Activated naive CD8-positive, alpha-beta T cell treated with anti-CD3 and anti-CD28 coated beads, Interleukin-2, amount 50 U/mL, for 24 hours (primary cell): ENCODE results near the gene TMEM242.

Experiments
- ATAC-seq: fragments of 150-1000 bp; cut with Tn5 transposase; one replicate; pipeline ENCODE4 v1.10.0; 2021
- DNase-seq: peaks from one replicate; pipeline ENCODE4 v3.0.0; 2021
- H3K27ac Mint-ChIP-seq: one replicate; pipeline ENCODE4 v1.8.0; 2021; ENCODE audit warnings: mild to moderate bottlenecking, mixed read lengths
- H3K27me3 Mint-ChIP-seq: one replicate; pipeline ENCODE4 v1.8.0; 2021; ENCODE audit warnings: mixed read lengths
- H3K36me3 Mint-ChIP-seq: one replicate; pipeline ENCODE4 v1.8.0; 2021; ENCODE audit warnings: low read depth, mixed read lengths
- H3K4me1 Mint-ChIP-seq: one replicate; pipeline ENCODE4 v1.8.0; 2021; ENCODE audit warnings: mixed read lengths
- H3K4me3 Mint-ChIP-seq: one replicate; pipeline ENCODE4 v1.8.0; 2021; ENCODE audit warnings: mild to moderate bottlenecking, moderate library complexity, mixed read lengths
- H3K9me3 Mint-ChIP-seq: one replicate; pipeline ENCODE4 v1.8.0; 2021; ENCODE audit warnings: mixed read lengths

The TMEM242 gene

DNA sequence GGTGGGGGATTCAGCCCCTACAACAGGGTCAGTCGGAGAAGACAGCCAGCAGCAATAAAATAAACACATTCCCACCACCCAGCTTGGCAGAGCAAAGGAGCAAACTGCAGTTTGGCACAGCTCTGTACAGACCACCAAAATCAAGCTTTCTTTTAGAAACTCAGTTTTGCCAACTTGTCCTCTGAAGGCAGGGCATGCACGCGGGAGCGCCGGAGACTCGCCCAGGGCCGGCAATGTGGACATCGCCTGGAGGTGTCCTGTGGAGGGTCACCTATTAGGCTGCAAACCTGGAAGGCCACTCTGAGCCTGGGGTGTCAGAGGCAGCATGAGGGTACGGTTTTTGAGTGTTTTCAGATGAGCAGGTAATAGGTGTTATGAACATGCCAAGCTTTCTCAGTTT is 34.7 kb downstream of the TMEM242 start:
- ATAC-seq, result no peak

GRCh38 chr6:157287923-157288322 is 35.4 kb downstream of the TMEM242 start:
- H3K36me3 Mint-ChIP-seq, result peaks cover 2% of the 10 kb centered on the region
- no peaks in the 10 kb centered on the region for H3K27me3 Mint-ChIP-seq
- H3K9me3 Mint-ChIP-seq, result no peaks in the 10 kb centered on the region
- no peak overlapping the region for H3K27ac Mint-ChIP-seq
- no peak for DNase-seq
- no peak for ATAC-seq
- H3K4me1 Mint-ChIP-seq, result peaks cover 3% of the 10 kb centered on the region
- no peak overlapping the region for H3K4me3 Mint-ChIP-seq

More for the DNA sequence above, 34.7 kb downstream of the TMEM242 start:
- Mint-ChIP-seq H3K36me3 (peaks cover 2% of the 10 kb centered on the region), H3K4me1 (peaks cover 5% of the 10 kb centered on the region), H3K27me3 (no peaks in the 10 kb centered on the region), H3K4me3 (no peak overlapping the region), H3K27ac (no peak overlapping the region), H3K9me3 (no peaks in the 10 kb centered on the region)
- no peak for DNase-seq

- Mint-ChIP-seq H3K4me3 (no peak overlapping the region), H3K27ac (no peak overlapping the region), H3K27me3 (no peaks in the 10 kb centered on the region), H3K4me1 (peaks cover 2% of the 10 kb centered on the region), H3K9me3 (no peaks in the 10 kb centered on the region), H3K36me3 (no peaks in the 10 kb centered on the region)
- ATAC-seq (no peak), DNase-seq (no peak)
These were observed 36.0 kb downstream of the TMEM242 start for GRCh38 chr6:157287247-157287850.

- Mint-ChIP-seq H3K36me3 (no peaks in the 10 kb centered on the region), H3K4me3 (no peak overlapping the region), H3K27me3 (no peaks in the 10 kb centered on the region), H3K9me3 (no peaks in the 10 kb centered on the region), H3K4me1 (peaks cover 3% of the 10 kb centered on the region), H3K27ac (no peak overlapping the region)
- DNase-seq (no peak), ATAC-seq (no peak)
These were observed 37.9 kb downstream of the TMEM242 start for GRCh38 chr6:157285422-157285779.

- peaks cover 3% of the 10 kb centered on the region for H3K4me1 Mint-ChIP-seq
- no peaks in the 10 kb centered on the region for H3K27me3 Mint-ChIP-seq
- DNase-seq (no peak), ATAC-seq (no peak)
- H3K4me3 Mint-ChIP-seq, result no peak overlapping the region
- no peaks in the 10 kb centered on the region for H3K36me3 Mint-ChIP-seq
- H3K9me3 Mint-ChIP-seq, result no peaks in the 10 kb centered on the region
- no peak overlapping the region for H3K27ac Mint-ChIP-seq
These were observed 38.4 kb downstream of the TMEM242 start for GRCh38 chr6:157284738-157285421.

DNA sequence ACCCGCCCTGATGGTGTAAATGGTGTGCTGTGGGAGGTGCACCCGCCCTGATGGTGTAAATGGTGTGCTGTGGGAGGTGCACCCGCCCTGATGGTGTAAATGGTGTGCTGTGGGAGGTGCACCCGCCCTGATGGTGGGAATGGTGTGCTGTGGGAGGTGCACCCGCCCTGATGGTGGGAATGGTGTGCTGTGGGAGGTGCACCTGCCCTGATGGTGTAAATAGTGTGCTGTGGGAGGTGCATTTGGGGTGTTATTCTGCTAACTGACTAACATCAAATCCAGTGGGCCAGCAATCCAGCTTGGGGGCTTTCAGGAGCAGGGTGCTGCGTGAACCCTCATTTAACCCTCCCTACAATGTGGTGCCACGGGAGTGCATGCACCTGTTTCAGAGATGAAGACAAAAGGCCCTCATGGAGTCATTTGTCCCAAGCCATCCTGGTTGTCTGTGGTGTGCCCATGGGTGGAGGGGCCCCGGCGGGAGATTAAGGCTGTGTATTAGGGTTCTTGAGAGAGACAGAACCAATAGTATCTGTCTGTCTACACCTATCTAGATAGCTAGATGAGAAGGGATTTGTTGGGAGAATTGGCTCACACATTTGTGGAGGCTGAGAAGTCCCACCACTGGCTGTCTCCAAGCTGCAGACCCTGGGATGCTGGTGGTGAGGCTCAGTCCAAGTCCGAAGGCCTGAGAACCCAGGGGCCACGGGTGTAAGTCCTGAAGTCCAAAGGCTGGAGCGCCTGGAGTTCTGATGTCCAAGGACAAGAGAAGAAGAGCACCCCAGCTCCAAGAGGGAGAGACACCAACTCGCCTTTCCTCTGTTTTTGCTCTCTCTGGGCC is 39.2 kb downstream of the TMEM242 start:
- Mint-ChIP-seq H3K36me3 (no peaks in the 10 kb centered on the region), H3K9me3 (no peaks in the 10 kb centered on the region), H3K4me3 (no peak overlapping the region), H3K27ac (no peak overlapping the region), H3K4me1 (peaks cover 3% of the 10 kb centered on the region), H3K27me3 (no peaks in the 10 kb centered on the region)
- DNase-seq (no peak), ATAC-seq (no peak)

DNA sequence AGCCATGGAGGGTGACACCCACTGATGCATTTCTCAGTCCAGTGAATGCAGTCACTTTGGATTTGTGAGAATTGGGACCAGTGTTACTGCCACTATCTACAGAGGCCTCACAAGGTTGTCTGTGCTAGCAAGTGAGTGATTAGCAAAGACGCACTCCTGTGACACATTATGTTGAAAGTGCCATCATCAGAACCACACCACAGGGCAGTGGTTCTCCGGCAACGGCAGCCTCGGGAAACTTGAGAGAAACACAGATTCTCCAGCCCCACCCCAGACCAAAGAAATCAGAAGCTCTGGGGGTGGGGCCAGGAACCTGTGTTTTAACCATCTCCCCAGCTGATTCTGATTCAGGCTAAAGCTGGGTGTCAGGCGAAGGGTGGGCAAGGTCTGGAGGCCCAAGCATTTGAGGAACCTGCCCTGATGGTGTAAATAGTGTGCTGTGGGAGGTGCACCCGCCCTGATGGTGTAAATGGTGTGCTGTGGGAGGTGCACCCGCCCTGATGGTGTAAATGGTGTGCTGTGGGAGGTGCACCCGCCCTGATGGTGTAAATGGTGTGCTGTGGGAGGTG is 39.9 kb downstream of the TMEM242 start:
- Mint-ChIP-seq H3K36me3 (no peaks in the 10 kb centered on the region), H3K27me3 (no peaks in the 10 kb centered on the region), H3K4me3 (no peak overlapping the region), H3K4me1 (peaks cover 3% of the 10 kb centered on the region), H3K27ac (no peak overlapping the region), H3K9me3 (no peaks in the 10 kb centered on the region)
- ATAC-seq (no peak), DNase-seq (no peak)

DNA sequence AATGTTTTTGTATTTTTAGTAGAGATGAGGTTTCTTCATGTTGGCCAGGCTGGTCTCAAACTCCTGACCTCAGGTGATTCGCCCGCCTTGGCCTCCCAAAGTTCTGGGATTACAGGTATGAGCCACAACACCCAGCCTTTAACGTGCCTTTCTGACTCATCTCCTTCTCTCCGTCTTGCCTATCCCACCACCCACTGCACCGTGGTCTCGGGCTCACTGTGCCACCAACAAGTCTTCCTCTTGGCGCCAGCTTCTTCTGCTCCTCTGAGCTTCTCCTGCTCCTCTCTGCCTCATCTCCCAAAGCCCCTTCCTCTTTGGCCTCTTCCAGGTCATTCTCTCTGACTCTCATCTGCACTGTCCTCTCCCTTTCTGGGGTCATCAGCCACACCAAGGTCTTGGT is 41.0 kb downstream of the TMEM242 start:
- H3K9me3 Mint-ChIP-seq, result no peaks in the 10 kb centered on the region
- ATAC-seq (no peak), DNase-seq (no peak)
- H3K27me3 Mint-ChIP-seq, result no peaks in the 10 kb centered on the region
- H3K27ac Mint-ChIP-seq, result no peak overlapping the region
- H3K4me1 Mint-ChIP-seq, result peaks cover 3% of the 10 kb centered on the region
- no peaks in the 10 kb centered on the region for H3K36me3 Mint-ChIP-seq
- no peak overlapping the region for H3K4me3 Mint-ChIP-seq

- Mint-ChIP-seq H3K9me3 (no peaks in the 10 kb centered on the region), H3K27ac (no peak overlapping the region), H3K36me3 (no peaks in the 10 kb centered on the region), H3K4me3 (no peak overlapping the region), H3K27me3 (no peaks in the 10 kb centered on the region), H3K4me1 (peaks cover 3% of the 10 kb centered on the region)
- ATAC-seq (no peak), DNase-seq (no peak)
These were observed 41.7 kb downstream of the TMEM242 start for GRCh38 chr6:157281570-157281969.

DNA sequence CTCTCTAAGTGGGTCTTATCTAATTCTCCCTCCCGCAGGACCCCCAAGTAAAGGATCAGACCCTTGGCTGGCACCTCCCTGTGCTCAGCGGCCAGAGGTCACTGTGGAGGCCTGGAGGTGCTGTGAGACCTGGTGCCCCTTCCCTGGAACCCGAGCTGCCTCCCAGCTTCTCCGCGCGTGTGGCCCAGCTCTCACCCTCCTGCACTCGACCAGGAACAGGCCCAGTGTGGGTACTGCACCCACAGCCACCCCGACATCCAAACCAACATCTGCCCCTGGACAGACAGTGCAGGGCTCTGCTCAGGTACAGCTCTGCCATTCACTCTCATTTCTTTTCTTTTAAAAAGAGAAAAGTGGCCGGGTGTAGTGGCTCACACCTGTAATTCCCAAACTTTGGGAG is 42.4 kb downstream of the TMEM242 start:
- H3K4me1 Mint-ChIP-seq, result peaks cover 3% of the 10 kb centered on the region
- H3K4me3 Mint-ChIP-seq, result no peak overlapping the region
- no peak for ATAC-seq

GRCh38 chr6:157280157-157280556 is 43.2 kb downstream of the TMEM242 start:
- H3K4me1 Mint-ChIP-seq, result peaks cover 6% of the 10 kb centered on the region
- DNase-seq (no peak), ATAC-seq (no peak)
- no peaks in the 10 kb centered on the region for H3K27me3 Mint-ChIP-seq
- no peak overlapping the region for H3K27ac Mint-ChIP-seq
- H3K36me3 Mint-ChIP-seq, result no peaks in the 10 kb centered on the region
- no peaks in the 10 kb centered on the region for H3K9me3 Mint-ChIP-seq
- H3K4me3 Mint-ChIP-seq, result no peak overlapping the region

More for the DNA sequence above, 42.4 kb downstream of the TMEM242 start:
- H3K27ac Mint-ChIP-seq, result no peak overlapping the region
- DNase-seq, result no peak
- H3K9me3 Mint-ChIP-seq, result no peaks in the 10 kb centered on the region
- no peaks in the 10 kb centered on the region for H3K27me3 Mint-ChIP-seq
- no peaks in the 10 kb centered on the region for H3K36me3 Mint-ChIP-seq

- H3K27ac Mint-ChIP-seq, result no peak overlapping the region
- ATAC-seq (no peak), DNase-seq (no peak)
- H3K36me3 Mint-ChIP-seq, result no peaks in the 10 kb centered on the region
- no peaks in the 10 kb centered on the region for H3K27me3 Mint-ChIP-seq
- no peak overlapping the region for H3K4me3 Mint-ChIP-seq
- peaks cover 13% of the 10 kb centered on the region for H3K4me1 Mint-ChIP-seq
- no peaks in the 10 kb centered on the region for H3K9me3 Mint-ChIP-seq
These were observed 45.1 kb downstream of the TMEM242 start for GRCh38 chr6:157278171-157278570.

GRCh38 chr6:157276731-157277130 is 46.6 kb downstream of the TMEM242 start:
- DNase-seq, result no peak
- Mint-ChIP-seq H3K9me3 (no peaks in the 10 kb centered on the region), H3K27me3 (no peaks in the 10 kb centered on the region), H3K4me1 (peaks cover 10% of the 10 kb centered on the region), H3K36me3 (no peaks in the 10 kb centered on the region), H3K4me3 (no peak overlapping the region), H3K27ac (no peak overlapping the region)
- no peak for ATAC-seq

GRCh38 chr6:157276134-157276532 is 47.2 kb downstream of the TMEM242 start:
- DNase-seq (no peak), ATAC-seq (no peak)
- Mint-ChIP-seq H3K4me1 (peaks cover 10% of the 10 kb centered on the region), H3K27me3 (no peaks in the 10 kb centered on the region), H3K36me3 (no peaks in the 10 kb centered on the region), H3K4me3 (no peak overlapping the region), H3K9me3 (no peaks in the 10 kb centered on the region), H3K27ac (no peak overlapping the region)
